Endodermal cell (in vitro differentiated cells): ENCODE data around the gene ANXA7. TPM values are rescaled to one million over a fixed set of nuclear protein-coding genes. Genes with fewer than 3 reads are reported as not detected.

Source experiments
- DNase-seq: peaks from one replicate; pipeline ENCODE4 v3.0.0-alpha.2; 2017
- H3K27ac ChIP-seq: 2 replicates; pipeline ENCODE4 v1.5.1; 2013; ENCODE audit warnings: mild to moderate bottlenecking, low read depth, low read length, moderate library complexity
- H3K27me3 ChIP-seq: 2 replicates; pipeline ENCODE4 v1.6.1; 2013; ENCODE audit warnings: mild to moderate bottlenecking, low read length, moderate library complexity; ENCODE audit not compliant: insufficient read depth, control insufficient read depth, poor library complexity, severe bottlenecking
- H3K36me3 ChIP-seq: 2 replicates; pipeline ENCODE4 v1.7.0; 2013; ENCODE audit warnings: mild to moderate bottlenecking, low read length, moderate library complexity; ENCODE audit not compliant: control insufficient read depth, insufficient read depth
- H3K4me1 ChIP-seq: one replicate; pipeline ENCODE4 v1.7.0; 2013; ENCODE audit warnings: low read length; ENCODE audit not compliant: control insufficient read depth, insufficient read depth
- H3K4me3 ChIP-seq: 2 replicates; pipeline ENCODE4 v1.5.1; 2013; ENCODE audit warnings: mild to moderate bottlenecking, low read length, moderate library complexity
- H3K9ac ChIP-seq: 2 replicates; pipeline ENCODE4 v1.6.1; 2013; ENCODE audit warnings: mild to moderate bottlenecking, low read length, moderate library complexity; ENCODE audit not compliant: poor library complexity, severe bottlenecking; ENCODE audit errors: extremely low read depth
- H3K9me3 ChIP-seq: 2 replicates; pipeline ENCODE4 v1.6.1; 2013; ENCODE audit warnings: mild to moderate bottlenecking, low read length, moderate library complexity; ENCODE audit not compliant: control insufficient read depth
- H3K27ac Mint-ChIP-seq: 2 replicates; pipeline ENCODE4 v1.8.0; 2020; ENCODE audit warnings: mixed read lengths
- H3K27me3 Mint-ChIP-seq: 2 replicates; pipeline ENCODE4 v1.8.0; 2021; ENCODE audit warnings: mild to moderate bottlenecking, mixed read lengths; ENCODE audit not compliant: insufficient read depth
- H3K36me3 Mint-ChIP-seq: 2 replicates; pipeline ENCODE4 v1.8.0; 2020; ENCODE audit warnings: low read depth, mixed read lengths
- H3K4me1 Mint-ChIP-seq: 2 replicates; pipeline ENCODE4 v1.8.0; 2020; ENCODE audit warnings: mixed read lengths
- H3K4me3 Mint-ChIP-seq: 2 replicates; pipeline ENCODE4 v1.8.0; 2020; ENCODE audit warnings: mild to moderate bottlenecking, moderate library complexity, mixed read lengths
- H3K9me3 Mint-ChIP-seq: 2 replicates; pipeline ENCODE4 v1.8.0; 2020; ENCODE audit warnings: mild to moderate bottlenecking, mixed read lengths
- CTCF ChIP-seq: fragments of 200-600 bp; sonication (generic); conservative IDR thresholded peaks from 2 replicates; pipeline ENCODE4 v1.5.0; 2021; ENCODE audit warnings: antibody characterized with exemption, mild to moderate bottlenecking
- WGBS, 2 experiments: methylation state at CpG; one replicate each; pipeline versions ENCODE4 v1.1.5 to v1.1.7; 2013; ENCODE audit warnings: missing lambda C conversion rate in 2 of 2, mixed read lengths in 1 of 2; ENCODE audit not compliant: insufficient coverage in 1 of 2, insufficient read length in 1 of 2; 5-methylcytosine and 5-hydroxymethylcytosine counted together
- total RNA-seq, 2 donors: library from RNA; stranded (reverse); fragmentation: NEBNext Ultra II Directional in 1 of 2; extraction: Animal tissue kit (Norgen Biotek cat#: 25700) in 1 of 2; gene quantifications; 2 replicates in 1 of 2; 3 replicates in 1 of 2; pipeline ENCODE4 v1.2.1, GENCODE V29; 2021

The ANXA7 gene
- total RNA-seq, 2 donors from 2014 or later = 69.2 to 82.3 TPM

GRCh38 chr10:73416571-73416970 is 2.7 kb upstream of the ANXA7 start:
- H3K4me3 Mint-ChIP-seq = no peak overlapping the region
- WGBS, 2 experiments = 80 to 98% methylated on average over 1 to 3 of the region's 3 CpGs

DNA sequence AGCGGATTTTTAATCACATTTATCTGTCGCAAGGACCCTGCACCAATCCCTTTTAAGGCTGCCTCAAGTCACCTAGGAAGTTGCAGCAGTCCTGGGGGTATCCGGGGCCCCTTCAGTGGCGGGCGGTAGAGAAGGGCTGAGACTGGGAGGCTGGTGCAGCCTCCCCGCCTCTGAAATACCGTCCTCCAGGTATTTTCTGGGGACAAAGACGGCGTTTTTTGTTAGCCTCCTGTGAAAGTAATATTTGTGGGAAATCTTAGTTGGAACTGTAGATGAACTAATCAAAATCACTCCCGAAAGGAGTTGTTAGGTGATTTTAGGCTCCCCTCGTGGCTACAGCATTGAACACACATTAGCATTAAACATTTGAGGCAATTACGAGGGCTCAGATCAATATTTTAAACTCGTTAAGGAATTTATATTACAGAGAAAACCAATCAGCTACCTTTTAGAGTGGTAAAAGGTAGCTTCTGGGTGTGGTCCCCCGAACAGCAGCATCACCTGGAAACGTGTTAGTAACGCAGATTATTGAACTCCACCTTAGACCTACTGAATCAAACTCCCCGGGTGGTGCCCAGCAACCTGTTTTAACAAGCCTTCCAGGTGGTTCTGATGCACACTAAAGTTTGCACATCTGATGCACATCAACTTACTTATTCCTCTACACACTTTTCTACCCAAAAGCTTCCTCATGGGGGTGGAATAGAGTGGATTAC is 530 bp upstream of the ANXA7 start:
- H3K4me3 ChIP-seq = peak overlapping the region; percentile 83

More at GRCh38 chr10:73416571-73416970, 2.7 kb upstream of the ANXA7 start:
- peaks cover 3% of the 10 kb centered on the region for H3K36me3 Mint-ChIP-seq
- Histone ChIP-seq H3K27me3 (no peaks in the 10 kb centered on the region), H3K27ac (no peak overlapping the region), H3K36me3 (no peaks in the 10 kb centered on the region), H3K9ac (no peak overlapping the region), H3K9me3 (no peaks in the 10 kb centered on the region), H3K4me1 (no peaks in the 10 kb centered on the region), H3K4me3 (no peak overlapping the region)
- H3K27me3 Mint-ChIP-seq = no peaks in the 10 kb centered on the region
- H3K4me1 Mint-ChIP-seq = peaks cover 10% of the 10 kb centered on the region
- H3K9me3 Mint-ChIP-seq = no peaks in the 10 kb centered on the region
- no peak overlapping the region for H3K27ac Mint-ChIP-seq
- TF ChIP-seq CTCF = no peak
- DNase-seq = no peak

DNA sequence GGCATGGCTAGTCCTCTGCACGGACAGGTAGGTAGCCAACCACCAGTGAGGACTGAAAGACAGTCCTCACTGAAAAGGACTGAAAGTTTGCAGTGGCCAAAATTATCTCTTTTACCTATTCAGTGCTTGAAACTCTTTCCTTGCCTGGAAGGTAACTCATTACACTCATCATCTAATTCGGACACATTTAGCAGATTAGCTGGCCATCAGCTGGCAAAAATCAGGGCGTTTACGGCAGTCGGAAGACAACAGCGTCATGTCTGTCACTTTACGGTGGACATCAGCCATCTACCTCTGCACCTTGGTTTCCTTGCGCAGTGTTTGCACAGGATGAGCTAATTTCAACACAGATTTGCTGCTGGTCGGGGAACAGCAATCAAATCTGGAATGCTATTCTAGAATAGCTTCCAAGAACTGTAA is 740 bp downstream of the ANXA7 start:
- WGBS, 2 experiments = 5 to 8% methylated on average over 9 of the region's 9 CpGs
- no peak for TF ChIP-seq CTCF
- peak; percentile 75 for DNase-seq
- peak overlapping the region; percentile 75 for H3K27ac Mint-ChIP-seq
- Histone ChIP-seq H3K27me3 (no peaks in the 10 kb centered on the region), H3K36me3 (peaks cover 4% of the 10 kb centered on the region), H3K27ac (peak overlapping the region; percentile 62), H3K9me3 (no peaks in the 10 kb centered on the region), H3K4me3 (peak overlapping the region; percentile 83), H3K4me1 (no peaks in the 10 kb centered on the region), H3K9ac (peak overlapping the region; percentile 77)
- H3K27me3 Mint-ChIP-seq = no peaks in the 10 kb centered on the region
- H3K4me1 Mint-ChIP-seq = peaks cover 22% of the 10 kb centered on the region
- peak overlapping the region; percentile 78 for H3K4me3 Mint-ChIP-seq
- H3K9me3 Mint-ChIP-seq = no peaks in the 10 kb centered on the region
- H3K36me3 Mint-ChIP-seq = peaks cover 13% of the 10 kb centered on the region

More for the DNA sequence above, 530 bp upstream of the ANXA7 start:
- Mint-ChIP-seq H3K36me3 (peaks cover 13% of the 10 kb centered on the region), H3K27ac (peak overlapping the region; percentile 95), H3K4me1 (peaks cover 18% of the 10 kb centered on the region), H3K9me3 (no peaks in the 10 kb centered on the region), H3K4me3 (peak overlapping the region; percentile 78), H3K27me3 (no peaks in the 10 kb centered on the region)
- DNase-seq = no peak
- H3K27ac ChIP-seq = peak overlapping the region; percentile 16
- peak overlapping the region; percentile 77 for H3K9ac ChIP-seq
- 20 to 31% methylated on average over 9 to 17 of the region's 17 CpGs for WGBS, 2 experiments
- no peaks in the 10 kb centered on the region for H3K9me3 ChIP-seq
- H3K4me1 ChIP-seq = no peaks in the 10 kb centered on the region
- peaks cover 4% of the 10 kb centered on the region for H3K36me3 ChIP-seq
- no peaks in the 10 kb centered on the region for H3K27me3 ChIP-seq
- TF ChIP-seq CTCF = no peak
